ENCODE results near the gene REPS2.

Gene REPS2

DNA sequence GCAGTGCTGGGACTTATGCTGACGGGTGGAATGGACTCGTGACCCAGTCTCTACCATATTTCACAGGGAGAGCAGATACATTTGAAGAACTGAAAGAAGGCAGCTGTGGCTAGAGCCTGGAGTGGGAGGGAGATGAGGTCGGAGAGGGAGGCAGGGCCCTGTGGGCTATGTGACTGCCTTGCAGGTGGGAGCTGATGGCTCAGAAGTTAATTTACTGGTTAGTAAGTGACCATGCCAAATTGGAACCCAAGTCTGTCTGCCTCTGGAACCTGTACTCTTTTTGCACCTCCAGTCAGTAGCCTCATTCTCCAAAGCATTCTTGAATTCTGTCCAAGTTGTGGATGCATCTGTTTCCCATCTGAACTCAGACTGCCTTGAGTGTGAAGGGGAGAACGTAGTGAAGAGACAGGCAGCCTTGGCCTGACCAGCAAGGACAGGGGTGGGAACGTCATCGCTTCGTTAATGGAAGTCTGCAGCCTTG, 92.3 kb downstream of the REPS2 start:
- no peak for DNase-seq

DNA sequence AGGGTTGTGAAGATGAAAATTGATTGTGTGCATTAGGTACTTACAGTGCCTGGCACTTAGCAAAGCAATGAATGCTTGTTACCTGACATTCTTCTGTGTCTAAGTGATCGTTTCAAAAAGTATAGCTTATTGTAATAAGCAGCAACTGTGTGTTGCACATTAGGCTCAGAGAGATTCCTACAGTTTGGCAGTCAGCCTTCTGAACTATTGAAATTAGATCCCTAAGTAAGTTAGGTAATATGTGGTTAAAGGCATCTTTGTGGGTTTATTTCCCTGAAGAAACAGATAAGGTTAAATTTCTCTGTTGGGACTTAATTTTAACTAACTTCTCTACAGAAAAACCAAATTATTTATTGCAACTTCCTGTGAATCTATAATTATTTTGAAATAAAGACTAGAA, 93.4 kb downstream of the REPS2 start:
- DNase-seq = no peak

DNA sequence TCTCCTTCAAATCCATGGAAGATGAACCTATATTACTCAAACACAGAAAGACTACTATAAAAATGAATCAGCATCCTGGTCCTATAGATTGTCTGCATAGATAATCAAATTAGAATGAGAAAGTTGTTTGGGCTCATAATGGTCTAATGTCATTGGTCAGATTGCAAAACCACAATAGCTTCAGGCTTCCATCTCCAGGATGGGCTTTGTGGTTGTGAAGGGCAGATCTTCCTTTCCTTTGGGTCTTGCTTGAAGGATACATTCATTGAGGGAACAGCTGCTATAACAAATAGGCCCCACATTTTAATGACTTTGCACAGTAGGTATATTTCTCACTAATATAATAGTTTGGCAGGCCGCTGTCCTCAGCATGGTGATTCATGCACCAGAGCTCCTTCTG, 94.3 kb downstream of the REPS2 start:
- DNase-seq = no peak

GRCh38 chrX:17042037-17042436, 95.6 kb downstream of the REPS2 start:
- no peak for DNase-seq

DNA sequence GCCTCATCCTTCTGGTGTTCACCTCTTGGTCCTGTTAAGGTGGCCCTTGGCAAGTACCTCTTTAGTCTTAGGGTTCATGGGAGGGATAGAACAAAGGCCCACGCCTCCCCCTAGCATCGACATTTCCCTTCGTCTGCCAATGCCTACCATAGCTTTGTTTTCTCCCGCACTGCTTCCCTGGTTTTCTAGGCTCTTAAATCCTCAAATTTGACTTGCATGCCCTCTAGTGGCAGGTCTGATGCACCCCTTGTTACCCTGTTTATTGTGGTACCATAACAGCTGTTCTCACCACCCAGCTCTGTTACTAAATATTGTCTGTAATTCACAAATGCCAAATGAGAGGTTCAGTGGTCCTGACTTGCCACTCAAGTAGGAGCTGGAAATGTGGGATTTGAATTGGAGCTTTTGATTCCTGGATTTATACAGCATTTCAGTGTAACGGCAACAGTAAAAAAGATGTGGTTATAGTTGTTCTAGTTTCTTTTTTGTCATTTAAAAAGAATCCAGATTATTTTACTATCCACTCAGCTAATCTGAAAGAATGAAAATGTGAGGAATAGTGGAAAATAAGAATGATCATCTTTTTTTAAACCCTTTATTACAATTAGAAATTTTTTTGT, 100.1 kb downstream of the REPS2 start:
- peak; percentile 34 for DNase-seq

- no peak for DNase-seq
Observed at GRCh38 chrX:17047224-17047623, 100.8 kb downstream of the REPS2 start.

GRCh38 chrX:17052210-17052609, 105.8 kb downstream of the REPS2 start:
- DNase-seq = no peak

GRCh38 chrX:17052793-17053192, 106.3 kb downstream of the REPS2 start:
- no peak for DNase-seq

GRCh38 chrX:17053502-17053901, 107.0 kb downstream of the REPS2 start:
- DNase-seq = peak; percentile 59

DNA sequence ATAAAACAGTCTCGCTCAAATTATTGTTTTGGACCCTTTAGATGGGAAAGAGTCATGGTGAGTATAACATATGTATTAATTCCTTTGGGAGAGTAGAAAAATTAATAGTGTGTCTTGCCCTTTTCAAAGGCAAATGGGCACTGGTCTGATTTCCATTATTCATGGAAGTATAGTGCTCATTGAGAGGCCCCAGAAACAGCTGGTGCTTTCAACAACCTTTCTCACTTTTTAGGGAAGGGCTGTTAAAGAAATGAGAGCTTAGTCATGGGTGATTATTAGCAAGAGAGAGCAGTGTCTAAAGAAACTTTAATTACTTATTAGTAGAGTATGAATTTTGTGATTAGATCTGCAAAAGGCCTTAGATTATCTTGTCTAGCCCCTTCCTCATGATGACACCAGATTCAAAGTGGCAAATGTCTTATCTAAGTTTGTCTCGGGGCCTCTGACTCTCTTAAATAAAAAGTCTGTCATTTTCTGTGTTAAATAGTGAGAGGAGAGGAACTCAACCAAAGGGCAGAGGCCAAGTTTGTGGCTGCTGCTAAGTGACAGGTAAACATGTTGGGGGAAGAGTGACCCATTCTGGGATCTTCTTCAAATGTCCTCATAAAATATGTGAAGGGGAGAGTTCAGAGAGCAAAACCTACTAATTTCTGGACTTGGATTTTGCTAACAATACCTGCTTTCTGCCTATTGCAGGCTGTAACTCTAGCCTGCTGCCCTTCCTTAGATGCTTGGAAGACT, 110.6 kb downstream of the REPS2 start:
- no peak for DNase-seq

DNA sequence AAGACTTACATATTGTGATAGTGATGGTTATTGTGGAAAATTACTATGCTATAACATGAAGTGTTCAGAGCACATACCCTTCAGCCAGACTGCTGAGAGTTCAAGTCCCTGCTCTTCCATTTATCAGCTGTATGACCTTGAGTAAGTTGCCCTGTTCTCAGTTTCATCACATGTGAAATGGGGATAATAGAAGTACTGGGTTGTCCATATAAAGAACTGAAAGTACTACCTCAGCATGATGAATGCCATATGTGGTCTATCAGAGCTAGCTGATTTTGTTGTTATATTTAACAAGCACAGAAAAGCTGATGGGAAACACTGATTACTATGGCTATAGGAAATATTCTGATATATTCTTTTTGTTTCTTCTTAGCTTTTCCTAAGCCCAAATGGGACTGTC, 115.6 kb downstream of the REPS2 start:
- no peak for DNase-seq

GRCh38 chrX:17065100-17065499, 118.6 kb downstream of the REPS2 start:
- no peak for DNase-seq

DNA sequence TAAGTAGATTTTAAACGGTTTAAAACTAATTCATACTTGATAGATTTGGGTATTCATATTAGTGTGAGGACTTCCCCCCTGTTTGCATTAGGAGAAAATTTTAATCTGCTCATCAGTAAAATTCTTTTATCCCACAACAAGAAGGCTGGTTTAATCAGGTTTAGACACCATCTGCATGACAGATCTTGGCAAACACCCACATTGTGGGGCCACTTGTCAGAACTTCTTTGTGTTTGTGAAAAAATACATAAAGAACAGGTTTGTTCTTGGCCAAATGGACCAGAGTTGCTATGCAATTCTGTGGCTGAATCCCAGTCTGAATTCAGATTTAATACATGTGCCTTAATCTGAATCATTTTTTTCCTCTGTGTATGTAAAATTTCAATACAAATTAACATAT, 121.1 kb downstream of the REPS2 start:
- no peak for DNase-seq

DNA sequence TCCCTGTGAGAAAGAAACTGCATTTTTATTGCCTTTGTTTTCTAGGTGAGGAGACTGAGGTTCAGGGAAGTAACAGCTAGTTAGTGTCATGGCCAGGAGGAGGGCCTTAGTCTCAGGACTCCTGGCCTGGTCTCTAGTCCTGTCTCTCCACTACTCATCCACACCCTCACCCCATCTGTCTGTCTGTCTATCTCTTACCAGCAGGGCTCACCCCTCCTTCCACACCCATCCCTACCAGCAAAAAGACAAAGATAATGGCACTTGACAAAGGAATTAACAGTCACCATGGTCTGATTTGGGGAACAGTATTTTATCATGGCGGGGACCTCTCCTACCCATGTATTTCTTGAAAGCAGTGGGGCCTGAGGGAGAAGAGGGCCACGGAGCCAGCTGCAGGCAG, 125.8 kb downstream of the REPS2 start:
- no peak for DNase-seq

GRCh38 chrX:17072721-17073230, 126.3 kb downstream of the REPS2 start:
- no peak for DNase-seq

- no peak for DNase-seq
Observed at GRCh38 chrX:17075004-17075403, 128.5 kb downstream of the REPS2 start.

GRCh38 chrX:17077361-17077760, 130.9 kb downstream of the REPS2 start:
- DNase-seq = no peak

- no peak for DNase-seq
Observed at GRCh38 chrX:17078031-17078720, 131.7 kb downstream of the REPS2 start.

DNA sequence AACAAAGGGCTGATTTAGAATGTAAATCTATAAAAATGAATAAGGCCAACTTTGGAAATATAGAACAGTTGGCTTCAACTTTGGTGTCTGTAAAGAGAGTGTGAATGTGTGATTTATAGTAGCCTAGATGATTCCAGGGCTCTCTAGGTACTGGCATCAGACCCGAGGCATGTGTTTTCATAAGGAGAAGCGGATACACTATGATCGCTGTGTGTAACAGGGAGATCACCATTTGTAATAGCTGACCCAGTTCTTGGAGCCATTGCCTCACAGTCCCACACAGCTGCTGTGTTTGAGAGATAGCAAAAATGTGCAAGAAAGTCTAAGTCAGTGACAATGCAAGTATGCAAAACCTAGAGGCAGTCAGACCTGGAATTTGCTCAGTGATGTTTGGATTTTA, 135.1 kb downstream of the REPS2 start:
- no peak for DNase-seq

DNA sequence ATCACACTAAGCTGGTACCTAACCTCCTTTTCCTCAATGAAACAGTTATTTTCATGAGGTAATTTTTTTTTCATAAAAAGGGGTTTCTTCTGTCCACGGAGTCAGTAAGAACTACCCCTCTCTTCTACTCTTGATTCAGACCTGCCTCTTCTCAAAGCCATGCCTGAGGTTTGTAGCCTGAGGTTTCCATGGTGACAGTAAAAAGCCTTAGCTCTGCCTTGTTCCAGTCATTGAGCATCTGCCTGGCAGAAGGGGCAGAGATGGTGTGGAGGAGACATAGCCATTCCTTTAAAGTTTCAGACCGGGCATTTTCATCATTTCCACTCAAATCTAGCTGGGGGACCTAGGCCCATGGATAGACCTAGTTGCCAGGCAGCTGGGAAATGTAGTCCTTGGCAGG, 135.5 kb downstream of the REPS2 start:
- DNase-seq = no peak

DNA sequence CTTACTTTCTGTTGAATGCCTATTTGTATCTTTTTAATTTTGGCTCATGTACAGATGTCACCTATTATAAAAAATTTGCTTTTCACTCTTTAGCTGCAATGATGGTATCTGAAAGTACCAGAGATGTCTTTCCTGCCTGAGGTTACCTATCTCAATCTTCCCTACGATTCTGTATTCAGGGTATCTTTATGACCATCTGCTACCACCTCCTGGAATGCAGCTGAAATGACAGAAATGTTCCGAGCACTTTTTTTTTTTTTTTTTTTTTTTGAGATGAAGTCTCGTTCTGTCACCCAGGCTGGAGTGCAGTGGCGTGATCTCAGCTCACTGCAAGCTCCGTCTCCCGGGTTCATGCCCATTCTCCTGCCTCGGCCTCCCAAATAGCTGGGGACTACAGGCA, 136.4 kb downstream of the REPS2 start:
- DNase-seq = no peak

DNA sequence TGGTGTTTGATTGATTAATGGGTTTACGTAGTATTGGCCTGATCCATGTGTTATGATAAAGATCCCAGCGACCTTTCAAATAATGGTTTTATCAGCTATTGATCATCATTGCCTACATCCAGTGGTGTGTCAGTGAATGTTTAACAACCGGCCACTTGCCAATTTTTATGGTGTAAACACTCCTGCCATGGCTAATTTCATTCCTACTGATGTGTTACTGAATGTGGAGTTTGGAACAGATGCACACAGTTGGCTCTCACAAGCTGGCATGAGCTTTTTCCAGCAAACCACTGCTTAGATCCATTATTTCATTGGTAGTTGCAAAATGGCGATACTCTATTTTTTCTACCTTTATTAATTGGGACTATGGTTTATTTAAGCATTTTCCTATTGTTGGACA, 139.9 kb downstream of the REPS2 start:
- DNase-seq = no peak

- DNase-seq = no peak
Observed at GRCh38 chrX:17095161-17095560, 148.7 kb downstream of the REPS2 start.
